Stomach (tissue), 9 donors: ENCODE results near the gene IPO11. TPM values are rescaled to one million over a fixed set of nuclear protein-coding genes. Genes with fewer than 3 reads are reported as not detected.

Experiments used
- DNase-seq, 2 donors: peaks; one replicate each; pipeline versions ENCODE4 v3.0.0 to v3.0.0-alpha.2; 2013 to 2019
- H3K27ac ChIP-seq, 5 donors: fragments of 200-600 bp in 4 of 5; sonication (generic) in 4 of 5; one replicate each; pipeline ENCODE4 v1.5.1; 2013 to 2019; ENCODE audit warnings: mild to moderate bottlenecking in 1 of 5, moderate library complexity in 1 of 5
- H3K27me3 ChIP-seq, 3 donors: fragments of 200-600 bp; sonication (generic); one replicate each; pipeline ENCODE4 v1.5.1; 2017 to 2019; ENCODE audit warnings: mixed run types in 1 of 3
- H3K36me3 ChIP-seq, 4 donors: fragments of 200-600 bp; sonication (generic); 1 replicate in 3 of 4; 2 replicates in 1 of 4; pipeline ENCODE4 v1.5.1; 2016 to 2019
- H3K4me1 ChIP-seq, 4 donors: fragments of 200-600 bp; sonication (generic); one replicate each; pipeline ENCODE4 v1.5.1; 2016 to 2019
- H3K4me3 ChIP-seq, 4 donors: fragments of 200-600 bp; sonication (generic) in 3 of 4; one replicate each; pipeline ENCODE4 v1.5.1; 2016 to 2019; ENCODE audit warnings: mild to moderate bottlenecking in 1 of 4
- H3K9me3 ChIP-seq, 4 donors: fragments of 200-600 bp; sonication (generic); one replicate each; pipeline ENCODE4 v1.5.1; 2016 to 2019
- EP300 ChIP-seq: sonication (generic); formaldehyde crosslinking; IDR thresholded peaks from one replicate; pipeline ENCODE4 v1.6.1; 2017; ENCODE audit warnings: antibody characterized with exemption
- POLR2A ChIP-seq, 4 donors: fragments of 450-650 bp; IDR thresholded peaks; one replicate each; pipeline ENCODE4 v1.6.1; 2016; ENCODE audit warnings: antibody characterized with exemption in 4 of 4, control low read depth in 2 of 4, mild to moderate bottlenecking in 1 of 4, moderate library complexity in 1 of 4
- POLR2AphosphoS5 ChIP-seq, 3 donors: sonication (generic); formaldehyde crosslinking; IDR thresholded peaks; one replicate each; pipeline ENCODE4 v1.6.1; 2016; ENCODE audit warnings: antibody characterized with exemption in 3 of 3
- WGBS, 5 donors: extraction: QIAGEN DNeasy Blood & Tissue Kit in 3 of 5; methylation state at CpG; one replicate each; pipeline versions ENCODE4 v1.1.5 to v1.1.7; 2013 to 2018; 5-methylcytosine and 5-hydroxymethylcytosine counted together
- intact Hi-C: fragments of 100-400 bp; cut with DNase I; formaldehyde crosslinking; loops from one replicate; pipeline ENCODE4 v1.15.1; 2023; ENCODE audit warnings: low total_unique reads
- polyA plus RNA-seq, 3 donors: library from polyadenylated mRNA; stranded (reverse); fragments of 200-250 nt; gene quantifications; one replicate each; pipeline ENCODE4 v1.2.3, GENCODE V29; 2013
- total RNA-seq, 5 donors: library from RNA; depleted of rRNA; stranded (reverse); fragments of >200 nt; gene quantifications; one replicate each; pipeline versions ENCODE4 v1.1.0 to v1.2.3, GENCODE V29; 2014 to 2016
- TF ChIP-seq, protein P1 (sequence below), 7 experiments: fragments of 450-650 bp in 4 of 7; fragments of 200-600 bp in 3 of 7; sonication (generic) in 3 of 7; IDR thresholded peaks; one replicate each; pipeline ENCODE4 v1.5.1; 2016 to 2019; ENCODE audit warnings: antibody characterized with exemption in 7 of 7, control low read depth in 2 of 7, mild to moderate bottlenecking in 1 of 7
- donor health status: healthy with polysubstance abuse.
- donor health status: Bipolar disorder and iron deficiency.
- donor health status: healthy.

The IPO11 gene
- total and polyA plus RNA-seq, 8 donors, result 8.0 to 37.5 (median 9.8) TPM

DNA sequence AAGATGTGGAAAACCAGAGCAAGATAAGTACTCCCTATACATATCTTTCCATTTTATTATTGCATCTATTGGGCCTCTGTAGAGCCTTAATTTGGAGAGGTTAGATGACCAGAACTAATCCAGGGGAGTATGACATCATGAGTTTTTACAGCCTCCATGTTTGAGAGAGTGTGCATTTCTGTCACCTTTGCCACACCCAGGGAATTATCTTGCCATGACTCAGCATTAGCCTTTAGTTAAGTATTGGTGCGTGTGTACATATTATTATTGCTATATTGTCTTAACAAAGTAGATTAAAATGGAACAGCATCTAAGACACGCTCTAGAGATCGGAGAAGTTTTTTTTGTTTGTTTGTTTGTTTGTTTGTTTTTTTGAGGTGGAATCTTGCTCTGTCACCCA is 36.5 kb upstream of the IPO11 start:
- Histone ChIP-seq H3K9me3 (no peaks in the 10 kb centered on the region), H3K27me3 (no peaks in the 10 kb centered on the region), H3K27ac (no peak overlapping the region), H3K4me3 (no peak overlapping the region), H3K4me1 (peaks cover 0 to 7% (median 0%) of the 10 kb centered on the region in 4 donors), H3K36me3 (peaks cover 22 to 86% (median 75%) of the 10 kb centered on the region in 4 donors)
- 62 to 71% (median 67%) methylated on average over 3 of the region's 3 CpGs for WGBS, 5 donors
- peak in 1 of 2 donors; percentile 63 for DNase-seq
- intact Hi-C loops, result no loop called here
- TF ChIP-seq EP300 (no peak), POLR2A (IDR thresholded peaks at IDR 0.05) (no peak), POLR2AphosphoS5 (IDR thresholded peaks at IDR 0.05) (no peak)
- TF ChIP-seq, protein P1, sequence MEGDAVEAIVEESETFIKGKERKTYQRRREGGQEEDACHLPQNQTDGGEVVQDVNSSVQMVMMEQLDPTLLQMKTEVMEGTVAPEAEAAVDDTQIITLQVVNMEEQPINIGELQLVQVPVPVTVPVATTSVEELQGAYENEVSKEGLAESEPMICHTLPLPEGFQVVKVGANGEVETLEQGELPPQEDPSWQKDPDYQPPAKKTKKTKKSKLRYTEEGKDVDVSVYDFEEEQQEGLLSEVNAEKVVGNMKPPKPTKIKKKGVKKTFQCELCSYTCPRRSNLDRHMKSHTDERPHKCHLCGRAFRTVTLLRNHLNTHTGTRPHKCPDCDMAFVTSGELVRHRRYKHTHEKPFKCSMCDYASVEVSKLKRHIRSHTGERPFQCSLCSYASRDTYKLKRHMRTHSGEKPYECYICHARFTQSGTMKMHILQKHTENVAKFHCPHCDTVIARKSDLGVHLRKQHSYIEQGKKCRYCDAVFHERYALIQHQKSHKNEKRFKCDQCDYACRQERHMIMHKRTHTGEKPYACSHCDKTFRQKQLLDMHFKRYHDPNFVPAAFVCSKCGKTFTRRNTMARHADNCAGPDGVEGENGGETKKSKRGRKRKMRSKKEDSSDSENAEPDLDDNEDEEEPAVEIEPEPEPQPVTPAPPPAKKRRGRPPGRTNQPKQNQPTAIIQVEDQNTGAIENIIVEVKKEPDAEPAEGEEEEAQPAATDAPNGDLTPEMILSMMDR (IDR thresholded peaks at IDR 0.05), result no peak

DNA sequence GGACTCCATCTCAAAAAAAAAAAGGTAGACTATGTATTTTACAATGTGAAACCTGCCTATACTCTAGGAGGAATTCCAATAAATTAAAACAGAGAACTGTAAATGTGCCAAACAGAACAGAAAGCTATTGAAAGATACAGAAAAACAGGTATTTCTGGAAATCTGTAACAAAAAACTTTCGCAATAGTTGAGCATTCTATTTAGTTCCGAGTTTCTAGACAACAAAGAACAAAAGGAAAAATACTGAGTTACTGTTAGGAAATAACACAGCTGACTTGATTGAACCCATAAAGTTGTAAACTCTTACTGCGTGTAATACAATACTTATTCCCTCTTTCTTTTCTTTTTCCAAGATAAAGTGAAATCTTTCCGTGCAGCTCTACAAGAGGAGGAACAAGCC is 27.4 kb upstream of the IPO11 start:
- DNase-seq, result peak in 1 of 2 donors; percentile 23
- 69 to 83% (median 77%) methylated on average over 4 of the region's 4 CpGs for WGBS, 5 donors
- H3K4me3 ChIP-seq, result no peak overlapping the region
- no peak for TF ChIP-seq EP300
- no peak for TF ChIP-seq POLR2A (IDR thresholded peaks at IDR 0.05)
- TF ChIP-seq POLR2AphosphoS5 (IDR thresholded peaks at IDR 0.05), result no peak
- TF ChIP-seq, protein P1 (IDR thresholded peaks at IDR 0.05), result no peak
- H3K27me3 ChIP-seq, result no peaks in the 10 kb centered on the region
- H3K36me3 ChIP-seq, result peaks cover 28 to 96% (median 90%) of the 10 kb centered on the region in 4 donors
- intact Hi-C loops, result no loop called here
- no peak overlapping the region for H3K27ac ChIP-seq
- no peaks in the 10 kb centered on the region for H3K9me3 ChIP-seq
- H3K4me1 ChIP-seq, result peaks cover 0 to 12% (median 2%) of the 10 kb centered on the region in 4 donors

DNA sequence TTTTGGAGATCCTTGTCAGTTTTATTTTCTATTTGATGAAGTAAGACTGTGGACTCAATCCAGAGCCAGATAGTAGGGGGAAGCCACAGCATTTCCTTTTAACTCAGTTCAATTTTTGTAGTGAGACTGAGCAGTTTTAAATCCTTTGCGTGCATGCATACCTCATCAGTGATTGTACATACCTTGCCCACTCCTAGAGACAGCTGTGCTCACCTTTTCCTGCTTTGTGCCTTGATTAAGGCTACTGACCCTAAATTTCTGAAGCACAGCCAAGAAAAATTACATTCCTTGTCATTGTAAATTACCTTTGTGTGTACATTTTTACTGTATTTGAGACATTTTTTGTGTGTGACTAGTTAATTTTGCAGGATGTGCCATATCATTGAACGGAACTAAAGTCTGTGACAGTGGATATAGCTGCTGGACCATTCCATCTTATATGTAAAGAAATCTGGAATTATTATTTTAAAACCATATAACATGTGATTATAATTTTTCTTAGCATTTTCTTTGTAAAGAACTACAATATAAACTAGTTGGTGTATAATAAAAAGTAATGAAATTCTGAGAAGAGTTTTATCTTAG is 26.7 kb upstream of the IPO11 start:
- 88 to 91% (median 89%) methylated on average over 2 of the region's 2 CpGs for WGBS, 5 donors
- TF ChIP-seq POLR2A (IDR thresholded peaks at IDR 0.05), result no peak
- TF ChIP-seq, protein P1 (IDR thresholded peaks at IDR 0.05), result no peak
- TF ChIP-seq EP300, result no peak
- TF ChIP-seq POLR2AphosphoS5 (IDR thresholded peaks at IDR 0.05), result no peak
- H3K9me3 ChIP-seq, result no peaks in the 10 kb centered on the region
- H3K4me3 ChIP-seq, result no peak overlapping the region
- H3K4me1 ChIP-seq, result peaks cover 0 to 12% (median 2%) of the 10 kb centered on the region in 4 donors
- no peaks in the 10 kb centered on the region for H3K27me3 ChIP-seq
- no peak for DNase-seq
- intact Hi-C loops, result no loop called here
- no peak overlapping the region for H3K27ac ChIP-seq
- H3K36me3 ChIP-seq, result peaks cover 24 to 96% (median 90%) of the 10 kb centered on the region in 4 donors

DNA sequence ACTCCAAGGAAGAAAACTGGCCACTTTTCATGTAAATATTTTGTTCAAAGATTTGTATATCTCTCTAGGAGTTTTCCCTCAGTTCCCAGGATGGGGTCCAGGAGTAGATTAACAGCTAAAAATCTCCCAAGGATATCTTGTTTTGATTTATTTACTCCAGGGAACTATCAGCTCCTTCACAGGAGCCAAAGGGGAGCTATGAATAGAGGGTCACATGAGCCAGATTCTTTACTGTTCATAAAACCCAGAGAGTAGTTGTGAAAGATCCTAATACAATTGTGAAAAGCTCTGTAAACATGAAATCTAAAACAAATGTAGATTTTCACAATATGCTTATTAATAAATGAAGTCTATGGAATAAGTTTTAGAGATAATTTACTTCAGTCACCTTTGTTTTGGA is 25.7 kb upstream of the IPO11 start:
- peaks cover 24 to 95% (median 90%) of the 10 kb centered on the region in 4 donors for H3K36me3 ChIP-seq
- intact Hi-C loops, result no loop called here
- TF ChIP-seq EP300 (no peak), POLR2A (IDR thresholded peaks at IDR 0.05) (no peak), POLR2AphosphoS5 (IDR thresholded peaks at IDR 0.05) (no peak)
- TF ChIP-seq, protein P1 (IDR thresholded peaks at IDR 0.05), result no peak
- no peak for DNase-seq
- no peak overlapping the region for H3K4me3 ChIP-seq
- peaks cover 0 to 12% (median 2%) of the 10 kb centered on the region in 4 donors for H3K4me1 ChIP-seq
- H3K27ac ChIP-seq, result peak overlapping the region in 1 of 5 donors; percentile 12
- no peaks in the 10 kb centered on the region for H3K9me3 ChIP-seq
- no peaks in the 10 kb centered on the region for H3K27me3 ChIP-seq
